AG04450 (cell line): ENCODE measurements around the gene FOXO6. TPM values are rescaled to one million over a fixed set of nuclear protein-coding genes. Genes with fewer than 3 reads are reported as not detected.

Experiments used
- CTCF ChIA-PET: fragments of 300-600, 350-600 bp; formaldehyde crosslinking; extraction: SDS; loops from one replicate; lab custom pipeline; 2022; ENCODE audit warnings: antibody characterized with exemption, inconsistent platforms; lab: Charles Lee
- POLR2A ChIA-PET: fragments of 350-600 bp; formaldehyde crosslinking; extraction: SDS; loops from one replicate; lab custom pipeline; 2021; ENCODE audit warnings: antibody characterized with exemption, inconsistent platforms; lab: Yijun Ruan, JAX
- DNase-seq: peaks from one replicate; pipeline ENCODE4 v3.0.0-alpha.2; 2011; ENCODE audit warnings: low read depth, low spot score
- H3K27ac ChIP-seq: one replicate; pipeline ENCODE4 v1.5.1; 2012; ENCODE audit warnings: low read depth, low read length, control low read depth
- H3K27me3 ChIP-seq: one replicate; pipeline ENCODE4 v1.6.0; 2012; ENCODE audit warnings: low read length; ENCODE audit not compliant: control insufficient read depth, insufficient read depth
- H3K4me3 ChIP-seq: 2 replicates; pipeline ENCODE4 v1.5.1; 2011; ENCODE audit warnings: mild to moderate bottlenecking, low read depth, low read length, control low read depth
- H3K9me3 ChIP-seq: 2 replicates; pipeline ENCODE4 v1.5.1; 2012; ENCODE audit warnings: low read length; ENCODE audit not compliant: control insufficient read depth, insufficient read depth
- polyA plus RNA-seq: library from polyadenylated mRNA; depleted of rRNA; stranded (reverse); fragments of >200 nt; gene quantifications from 2 replicates; pipeline ENCODE4 v1.2.3, GENCODE V29; 2011
- TF ChIP-seq, protein P1 (sequence below): IDR thresholded peaks from 2 replicates; pipeline ENCODE4 v1.5.1; 2011; ENCODE audit warnings: low read depth, low read length, control low read depth, inconsistent platforms

The FOXO6 gene
- polyA plus RNA-seq, 1 experiment = not detected

DNA sequence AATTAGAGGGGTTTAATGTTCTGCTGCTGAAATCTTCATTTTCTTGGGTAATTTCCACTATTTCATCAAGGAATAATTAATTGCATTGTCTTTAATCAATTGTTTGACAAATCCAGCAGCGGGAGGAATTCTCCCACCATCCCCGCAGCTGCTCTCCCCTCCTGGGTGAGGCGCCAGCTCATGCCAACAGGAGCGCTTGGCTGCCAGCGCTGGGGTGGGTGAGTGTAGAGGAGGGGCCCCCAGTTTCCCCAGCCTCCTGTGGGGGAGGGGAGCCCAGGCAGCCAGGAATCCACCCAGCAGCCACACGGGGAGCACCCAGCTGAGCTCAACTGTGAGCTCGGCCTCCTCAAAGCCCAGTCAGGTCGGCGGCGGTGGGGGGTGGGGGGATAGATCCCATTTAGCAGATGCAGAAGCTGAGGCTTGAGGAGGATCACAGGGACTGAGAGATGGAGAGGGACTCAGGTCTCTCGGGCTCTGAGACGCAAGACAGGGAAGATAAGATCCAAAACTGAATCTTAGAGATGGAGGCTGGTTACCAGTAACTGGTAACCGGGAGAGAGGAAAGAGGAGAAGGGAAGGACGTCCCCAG, 46.5 kb downstream of the FOXO6 start:
- TF ChIP-seq, protein P1, sequence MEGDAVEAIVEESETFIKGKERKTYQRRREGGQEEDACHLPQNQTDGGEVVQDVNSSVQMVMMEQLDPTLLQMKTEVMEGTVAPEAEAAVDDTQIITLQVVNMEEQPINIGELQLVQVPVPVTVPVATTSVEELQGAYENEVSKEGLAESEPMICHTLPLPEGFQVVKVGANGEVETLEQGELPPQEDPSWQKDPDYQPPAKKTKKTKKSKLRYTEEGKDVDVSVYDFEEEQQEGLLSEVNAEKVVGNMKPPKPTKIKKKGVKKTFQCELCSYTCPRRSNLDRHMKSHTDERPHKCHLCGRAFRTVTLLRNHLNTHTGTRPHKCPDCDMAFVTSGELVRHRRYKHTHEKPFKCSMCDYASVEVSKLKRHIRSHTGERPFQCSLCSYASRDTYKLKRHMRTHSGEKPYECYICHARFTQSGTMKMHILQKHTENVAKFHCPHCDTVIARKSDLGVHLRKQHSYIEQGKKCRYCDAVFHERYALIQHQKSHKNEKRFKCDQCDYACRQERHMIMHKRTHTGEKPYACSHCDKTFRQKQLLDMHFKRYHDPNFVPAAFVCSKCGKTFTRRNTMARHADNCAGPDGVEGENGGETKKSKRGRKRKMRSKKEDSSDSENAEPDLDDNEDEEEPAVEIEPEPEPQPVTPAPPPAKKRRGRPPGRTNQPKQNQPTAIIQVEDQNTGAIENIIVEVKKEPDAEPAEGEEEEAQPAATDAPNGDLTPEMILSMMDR = no peak
- H3K9me3 ChIP-seq = peaks cover 9% of the 10 kb centered on the region
- H3K27me3 ChIP-seq = peaks cover 70% of the 10 kb centered on the region
- ChIA-PET POLR2A (no interaction called here), CTCF (interaction anchor here (1.6 to 2.0 kb wide), 2 partner anchors 10 to 125 kb away, joined by 7 to 8 read pairs; no protein-coding TSS in a partner anchor)
- DNase-seq = no peak
- no peak overlapping the region for H3K27ac ChIP-seq
- no peak overlapping the region for H3K4me3 ChIP-seq

GRCh38 chr1:41408691-41409090, 47.5 kb downstream of the FOXO6 start:
- no peak for DNase-seq
- H3K27ac ChIP-seq = no peak overlapping the region
- peaks cover 71% of the 10 kb centered on the region for H3K27me3 ChIP-seq
- H3K4me3 ChIP-seq = no peak overlapping the region
- H3K9me3 ChIP-seq = peaks cover 9% of the 10 kb centered on the region
- TF ChIP-seq, protein P1 = no peak
- ChIA-PET POLR2A (no interaction called here), CTCF (interaction anchor here (1.8 kb wide), 1 partner anchor 126 kb away, joined by 4 read pairs; no protein-coding TSS in a partner anchor)

- POLR2A ChIA-PET = interaction anchor here (0.5 kb wide), 1 partner anchor 9 kb away, joined by 6 read pairs; no protein-coding TSS in a partner anchor
- Histone ChIP-seq H3K27me3 (peaks cover 65% of the 10 kb centered on the region), H3K27ac (no peak overlapping the region), H3K4me3 (no peak overlapping the region), H3K9me3 (peaks cover 9% of the 10 kb centered on the region)
- no peak for DNase-seq
- CTCF ChIA-PET = interaction anchor here (1.8 kb wide), 1 partner anchor 127 kb away, joined by 4 read pairs; no protein-coding TSS in a partner anchor
- TF ChIP-seq, protein P1 = no peak
Observed at GRCh38 chr1:41409825-41410224, 48.6 kb downstream of the FOXO6 start.

DNA sequence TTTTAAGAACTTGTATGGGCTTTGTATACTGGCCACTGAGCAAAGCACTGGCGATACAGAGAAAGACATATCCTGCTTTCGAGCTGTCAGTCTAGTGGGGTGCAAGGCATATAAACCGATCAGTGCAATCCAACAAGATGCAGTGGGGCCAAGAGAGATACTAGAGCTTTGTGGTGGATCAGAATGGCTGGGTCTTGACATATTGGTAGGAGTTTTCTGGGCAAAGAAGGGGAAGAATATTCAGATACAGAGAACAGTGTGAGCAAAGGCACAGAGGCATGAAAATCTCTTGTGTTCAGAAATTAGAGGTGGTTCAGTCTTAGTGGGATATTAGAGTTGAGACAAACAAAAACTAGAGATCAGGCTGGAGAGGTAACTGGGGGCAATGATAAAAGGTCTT, 49.2 kb downstream of the FOXO6 start:
- CTCF ChIA-PET = interaction anchor here (1.8 kb wide), 1 partner anchor 128 kb away, joined by 4 read pairs; no protein-coding TSS in a partner anchor
- no peak for DNase-seq
- peaks cover 68% of the 10 kb centered on the region for H3K27me3 ChIP-seq
- POLR2A ChIA-PET = no interaction called here
- no peak overlapping the region for H3K4me3 ChIP-seq
- no peak overlapping the region for H3K27ac ChIP-seq
- TF ChIP-seq, protein P1 = no peak
- peaks cover 9% of the 10 kb centered on the region for H3K9me3 ChIP-seq

DNA sequence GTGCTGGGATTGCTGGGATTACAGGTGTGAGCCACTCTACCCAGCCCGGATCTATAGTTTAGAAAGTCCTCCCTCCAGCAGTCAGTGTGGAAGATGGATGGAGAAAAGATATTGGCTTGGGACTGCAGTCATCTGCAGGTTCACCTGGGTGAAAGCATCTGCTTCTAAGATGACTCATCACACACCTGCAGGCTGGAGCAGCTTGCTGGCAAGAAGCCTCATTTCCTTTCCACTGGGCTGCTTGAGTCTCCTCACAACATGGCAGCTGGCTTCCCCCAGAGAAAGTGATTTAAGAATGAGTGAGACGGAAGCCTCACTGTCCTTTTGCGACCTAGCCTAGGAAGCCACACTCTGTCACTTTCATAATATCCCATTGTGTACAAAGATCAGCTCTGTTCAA, 50.0 kb downstream of the FOXO6 start:
- POLR2A ChIA-PET = interaction anchor here (0.6 kb wide), 1 partner anchor 100 kb away, joined by 3 read pairs; no protein-coding TSS in a partner anchor
- H3K27ac ChIP-seq = no peak overlapping the region

More for the DNA sequence above, 50.0 kb downstream of the FOXO6 start:
- no peak for DNase-seq
- Histone ChIP-seq H3K9me3 (peaks cover 9% of the 10 kb centered on the region), H3K27me3 (peaks cover 65% of the 10 kb centered on the region), H3K4me3 (no peak overlapping the region)
- CTCF ChIA-PET = no interaction called here
- TF ChIP-seq, protein P1 = no peak
